Suppressor macrophage treated with lipopolysaccharide for 4 hours (primary cell): ENCODE results near the gene HDAC4.
"Not testable (repeated sequence)": the region's sequence is repeated elsewhere in the genome, so short reads cannot be mapped to it uniquely, and the experiment has no call there.

Experiments used
- DNase-seq: peaks from one replicate; pipeline ENCODE4 v3.0.0-alpha.2; 2020

The HDAC4 gene

DNA sequence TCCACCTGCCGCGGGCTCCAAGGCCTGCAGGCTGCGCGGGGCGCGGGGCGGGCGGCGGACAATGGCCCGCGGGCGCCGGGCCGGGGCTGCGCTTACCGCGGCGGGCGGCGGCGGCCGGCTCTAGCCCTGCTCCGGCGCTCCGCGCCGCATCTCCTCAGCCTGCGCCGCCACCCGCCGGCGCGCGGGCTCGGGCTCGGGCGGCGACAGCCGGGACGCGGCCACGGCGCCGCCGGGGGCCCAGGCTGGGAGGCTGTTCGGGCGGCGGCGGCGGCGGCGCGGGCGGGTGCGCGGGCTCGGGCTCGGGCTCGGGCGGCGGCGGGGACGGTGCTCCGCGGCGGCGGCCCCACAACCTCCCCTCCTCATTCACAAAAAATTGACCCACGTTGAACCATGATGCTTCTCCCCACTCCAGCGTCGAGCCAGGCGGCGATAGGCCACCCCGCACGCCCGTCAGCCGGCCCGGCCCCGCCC lies at the start of gene HDAC4:
TSS of gene HDAC4 (minus strand) at position 425 of the 471 bp plus-strand sequence. CDS start 48,321 bp downstream, outside the sequence.
- DNase-seq = no peak

DNA sequence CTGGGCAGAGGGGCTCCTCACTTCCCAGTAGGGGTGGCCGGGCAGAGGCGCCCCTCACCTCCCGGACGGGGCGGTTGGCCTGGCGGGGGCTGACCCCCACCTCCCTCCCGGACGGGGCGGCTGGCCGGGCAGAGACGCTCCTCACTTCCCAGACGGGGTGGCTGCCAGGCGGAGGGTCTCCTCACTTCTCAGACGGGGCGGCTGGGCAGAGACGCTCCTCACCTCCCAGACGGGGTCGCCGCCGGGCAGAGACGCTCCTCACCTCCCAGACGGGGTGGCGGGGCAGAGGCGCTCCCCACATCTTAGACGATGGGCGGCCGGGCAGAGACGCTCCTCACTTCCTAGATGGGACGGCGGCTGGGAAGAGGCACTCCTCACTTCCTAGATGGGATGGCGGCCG lies 48.6 kb upstream of the HDAC4 start:
- not testable (repeated sequence) for DNase-seq

DNA sequence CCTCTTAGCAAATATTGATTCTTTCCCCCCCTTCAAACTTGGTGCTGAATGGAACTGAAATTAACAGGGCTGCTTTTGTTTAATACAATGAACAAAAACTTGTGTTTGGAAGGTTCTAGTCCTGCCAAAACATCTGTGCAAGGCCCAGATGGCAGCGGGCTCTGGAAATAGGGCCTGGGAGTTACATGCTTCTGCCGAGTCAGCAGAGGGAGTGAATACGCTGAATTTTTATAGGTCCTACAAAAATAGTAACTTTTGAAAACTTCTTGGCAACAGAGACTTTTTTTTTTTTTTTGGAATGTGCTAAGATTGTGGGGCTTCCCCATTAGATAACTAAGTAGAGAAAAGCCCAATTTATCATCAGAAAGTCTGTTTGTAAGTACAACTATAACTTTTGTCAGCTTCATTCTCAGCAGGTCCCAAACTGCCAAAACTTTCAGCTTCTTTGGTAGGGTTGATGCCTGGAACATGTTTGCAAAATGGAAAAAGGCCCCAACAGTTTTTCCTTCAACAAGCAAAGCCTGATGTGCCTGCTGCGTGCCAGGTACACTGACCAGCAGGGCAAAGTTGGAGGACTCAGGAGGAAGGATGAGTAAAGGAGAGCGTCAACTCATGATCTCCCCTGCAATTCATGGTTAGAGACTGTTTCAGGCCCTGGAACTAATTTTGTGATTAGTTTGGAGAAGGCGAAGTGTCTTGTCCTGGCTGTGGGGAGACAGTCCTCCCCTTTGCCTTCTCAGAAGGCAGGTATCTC lies 45.1 kb upstream of the HDAC4 start:
- DNase-seq = no peak

DNA sequence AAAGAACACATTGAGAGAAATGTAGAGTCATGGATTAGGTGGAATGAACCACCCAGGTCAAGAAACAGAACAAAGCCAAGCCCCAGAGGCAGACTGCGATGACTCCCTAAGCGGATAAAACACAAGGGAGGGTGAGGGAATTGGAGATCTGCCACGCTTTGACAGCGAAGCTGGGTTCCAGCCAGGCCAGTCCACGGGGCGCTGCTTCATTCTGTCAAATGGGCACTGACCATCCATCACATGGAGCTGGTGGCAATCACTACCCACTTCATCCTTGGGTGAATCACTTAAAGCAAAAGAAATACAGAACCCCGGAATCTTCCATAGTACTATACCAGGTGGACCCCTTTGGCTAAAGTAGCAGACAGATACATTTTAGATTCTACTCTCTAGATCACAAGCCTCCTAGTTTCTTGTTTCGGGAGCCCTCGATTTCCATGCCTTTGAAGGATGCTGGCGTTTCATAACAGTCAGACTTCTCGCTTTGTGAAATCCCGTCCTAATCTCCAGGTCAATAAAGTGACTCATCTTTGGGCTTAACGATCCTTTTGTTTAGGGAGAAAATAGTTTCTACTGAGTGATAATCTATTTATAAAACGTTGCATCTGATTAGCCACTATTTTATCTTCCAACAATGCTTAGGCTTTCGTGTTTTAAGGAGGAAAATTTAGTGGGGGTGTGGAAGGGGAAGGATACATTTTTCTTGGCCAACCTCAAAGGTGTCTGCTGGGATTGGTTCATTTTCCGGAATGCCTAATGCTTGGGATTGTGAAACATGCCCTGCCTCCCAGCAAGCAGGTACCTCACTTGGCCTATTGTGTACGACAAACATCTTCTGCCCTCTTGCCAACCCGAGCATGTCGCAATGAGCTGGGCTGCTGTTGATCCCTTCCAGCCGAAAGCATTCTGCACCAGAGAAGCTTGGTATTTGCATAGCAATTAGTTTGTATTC lies 44.1 kb upstream of the HDAC4 start:
- no peak for DNase-seq

DNA sequence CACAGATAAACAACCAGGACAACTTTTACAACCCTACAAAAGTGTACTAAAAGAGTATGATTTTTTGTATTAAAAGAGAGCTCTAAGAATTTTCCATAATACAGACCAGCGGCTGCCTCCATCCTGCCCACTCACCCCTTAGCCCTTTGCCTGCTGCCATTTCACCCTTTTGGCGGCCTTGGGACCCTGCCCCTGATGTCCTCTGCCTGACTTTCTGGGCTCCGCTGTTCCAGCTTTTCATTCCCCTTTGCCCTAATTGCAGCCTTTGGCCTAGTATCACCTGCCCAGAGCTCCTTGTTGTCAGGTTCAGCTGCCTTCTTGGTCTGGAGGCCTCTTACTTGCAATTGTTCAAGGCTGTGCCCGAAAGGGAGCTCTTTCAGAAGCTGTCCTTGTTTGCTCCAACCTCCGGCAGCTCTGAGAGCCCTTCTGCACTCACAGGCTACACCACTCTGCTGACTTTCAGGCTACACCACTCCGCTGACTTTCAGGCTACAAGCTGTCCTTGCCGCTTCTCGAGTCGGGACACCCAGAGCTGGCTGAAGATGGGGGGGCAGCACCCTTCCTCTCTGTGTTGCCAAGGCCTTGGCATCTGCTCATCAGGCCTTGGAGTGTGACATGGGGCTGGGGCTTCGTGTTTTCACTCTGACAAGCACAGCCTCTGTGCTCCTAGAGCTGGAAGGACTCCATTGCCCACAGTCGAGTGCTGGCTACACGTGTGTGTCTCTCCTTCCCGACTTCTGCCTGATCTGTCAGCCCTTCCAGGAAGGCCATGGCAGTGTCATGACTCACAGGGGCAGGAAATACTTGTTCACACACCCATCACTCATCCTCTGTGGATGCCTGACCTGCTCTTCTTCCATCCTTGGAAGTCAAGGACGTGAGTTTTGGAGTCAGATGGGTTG lies 43.1 kb upstream of the HDAC4 start:
- DNase-seq = peak; percentile 39

DNA sequence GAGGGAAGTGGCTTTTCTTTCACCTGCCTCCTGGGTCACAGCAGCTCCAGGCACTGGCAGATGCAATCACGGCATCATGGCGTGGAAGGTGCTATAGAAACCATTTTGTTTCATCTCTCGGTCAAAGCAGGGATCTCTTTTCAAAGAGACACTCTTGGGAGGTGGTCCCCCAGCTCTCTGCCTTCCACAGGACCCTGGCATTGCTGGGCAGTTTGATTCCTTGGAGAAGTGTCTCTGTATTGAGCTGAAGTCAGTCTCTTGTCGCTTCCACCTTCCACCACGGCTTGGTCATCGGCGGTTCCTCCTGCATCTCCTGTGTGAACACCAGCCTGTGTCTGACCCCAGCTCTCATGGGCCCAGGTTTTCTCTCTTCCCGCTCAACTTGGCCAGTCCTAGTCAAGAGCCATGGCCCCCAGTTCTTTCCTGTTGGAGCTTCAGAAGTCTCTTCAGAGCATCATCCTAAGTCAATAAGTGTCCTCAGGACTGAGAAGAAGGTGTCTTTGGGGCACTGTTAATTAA lies 42.3 kb upstream of the HDAC4 start:
- no peak for DNase-seq

DNA sequence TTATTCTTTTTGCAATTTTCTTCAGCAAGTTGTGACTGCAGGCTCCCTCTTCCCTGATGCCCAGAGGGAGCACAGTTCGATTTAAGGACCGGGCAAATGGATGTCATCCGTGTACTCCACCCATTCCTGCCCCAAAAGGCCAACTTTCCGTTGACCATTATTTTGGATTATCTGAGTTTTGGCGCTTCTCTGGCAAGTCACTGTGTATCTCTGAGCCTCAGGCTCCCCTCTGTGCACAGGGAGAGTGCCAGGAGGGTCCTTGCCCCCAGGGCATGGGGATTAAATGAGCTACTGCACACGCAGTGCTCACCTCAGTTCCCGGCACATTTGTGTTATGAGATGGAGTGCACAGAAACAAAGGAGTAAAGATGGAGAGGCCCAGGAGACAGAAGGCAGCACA lies 41.4 kb upstream of the HDAC4 start:
- DNase-seq = no peak

DNA sequence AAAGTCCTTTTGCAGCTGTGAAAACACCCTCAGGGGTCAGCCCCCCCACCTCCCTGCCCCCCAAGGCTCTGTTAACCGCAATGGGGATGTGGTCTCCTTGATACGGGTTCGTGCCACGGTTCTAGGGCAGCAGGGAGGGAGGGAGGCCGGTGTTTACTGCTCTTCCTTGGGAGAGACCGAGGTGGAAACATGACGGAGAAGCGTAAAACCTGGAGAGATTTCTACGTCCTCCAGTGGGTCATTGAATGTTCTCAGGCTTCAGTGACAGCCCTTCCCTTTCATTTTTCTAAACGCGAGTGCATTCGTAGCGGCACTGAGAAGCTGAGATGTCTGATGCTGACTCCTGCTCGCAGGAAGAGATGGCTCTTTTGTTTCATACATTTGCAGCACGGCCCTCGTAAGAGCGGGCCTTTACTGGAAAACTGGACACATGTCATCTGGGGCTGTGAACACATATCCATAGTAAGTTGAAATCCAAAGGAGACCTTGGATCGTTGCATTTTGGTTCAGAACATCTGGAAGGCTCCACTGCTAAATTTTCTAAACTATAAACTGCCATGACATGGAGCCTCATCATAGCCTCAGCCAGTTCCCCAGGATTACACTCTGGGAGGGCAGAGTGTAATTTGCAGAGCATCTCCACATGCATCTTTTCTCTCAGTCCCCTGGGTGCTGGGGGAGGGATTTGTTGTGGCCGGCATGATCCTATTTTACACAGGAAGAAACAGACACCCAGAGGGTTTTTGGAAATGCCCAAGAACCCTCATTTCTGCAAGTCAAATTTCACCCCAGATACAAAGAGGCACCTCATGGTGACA lies 40.6 kb upstream of the HDAC4 start:
- no peak for DNase-seq

DNA sequence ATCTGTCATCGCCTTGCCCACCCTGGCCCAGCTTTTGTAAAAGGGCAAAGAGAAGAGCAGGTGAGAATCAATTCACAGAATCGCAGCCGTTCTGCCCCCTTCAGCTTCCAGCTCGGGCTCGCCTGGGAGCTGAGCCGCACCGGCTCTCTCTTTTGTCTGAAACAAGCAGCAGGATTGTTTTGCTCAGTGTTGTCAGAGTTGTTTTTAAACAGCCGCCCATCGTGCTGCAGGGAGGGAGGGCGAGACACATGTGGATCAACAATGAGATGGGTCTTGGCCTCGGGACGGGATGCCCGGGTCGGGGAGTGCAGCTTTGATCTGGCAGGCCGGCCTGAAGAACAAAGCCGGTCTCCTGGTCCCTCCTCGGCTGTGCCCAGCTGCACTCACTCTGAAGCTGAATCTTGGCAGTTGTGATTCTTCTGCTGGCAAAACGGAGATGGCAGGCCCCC lies 39.7 kb upstream of the HDAC4 start:
- no peak for DNase-seq

DNA sequence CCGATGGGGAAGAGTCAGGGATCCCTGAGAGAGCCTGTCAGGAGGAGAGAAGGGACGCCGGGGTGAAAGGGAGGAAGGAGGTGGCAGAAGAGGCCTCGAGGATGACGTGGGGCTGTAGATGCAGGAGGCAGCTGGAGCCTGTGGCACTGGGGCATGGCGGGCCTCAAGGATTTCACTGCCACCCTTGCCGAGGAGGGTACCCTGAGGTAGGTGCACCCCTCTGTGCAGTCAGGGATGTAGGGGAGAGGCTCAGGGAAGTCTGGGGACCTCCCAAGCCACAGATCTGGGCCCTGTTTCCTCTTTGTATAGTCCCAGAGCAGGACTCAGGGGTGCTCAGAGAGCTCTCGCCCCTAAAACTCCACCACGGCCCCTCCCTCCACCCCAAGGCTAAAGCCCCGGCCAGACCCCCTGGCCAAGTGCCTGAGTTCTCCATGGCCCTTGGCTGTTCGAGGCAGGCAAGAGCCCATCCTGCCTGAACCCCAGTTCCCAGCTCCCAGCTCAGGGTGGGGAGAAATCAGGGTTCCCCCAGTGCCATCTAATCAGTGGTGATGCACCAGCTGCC lies 39.0 kb upstream of the HDAC4 start:
- DNase-seq = no peak

DNA sequence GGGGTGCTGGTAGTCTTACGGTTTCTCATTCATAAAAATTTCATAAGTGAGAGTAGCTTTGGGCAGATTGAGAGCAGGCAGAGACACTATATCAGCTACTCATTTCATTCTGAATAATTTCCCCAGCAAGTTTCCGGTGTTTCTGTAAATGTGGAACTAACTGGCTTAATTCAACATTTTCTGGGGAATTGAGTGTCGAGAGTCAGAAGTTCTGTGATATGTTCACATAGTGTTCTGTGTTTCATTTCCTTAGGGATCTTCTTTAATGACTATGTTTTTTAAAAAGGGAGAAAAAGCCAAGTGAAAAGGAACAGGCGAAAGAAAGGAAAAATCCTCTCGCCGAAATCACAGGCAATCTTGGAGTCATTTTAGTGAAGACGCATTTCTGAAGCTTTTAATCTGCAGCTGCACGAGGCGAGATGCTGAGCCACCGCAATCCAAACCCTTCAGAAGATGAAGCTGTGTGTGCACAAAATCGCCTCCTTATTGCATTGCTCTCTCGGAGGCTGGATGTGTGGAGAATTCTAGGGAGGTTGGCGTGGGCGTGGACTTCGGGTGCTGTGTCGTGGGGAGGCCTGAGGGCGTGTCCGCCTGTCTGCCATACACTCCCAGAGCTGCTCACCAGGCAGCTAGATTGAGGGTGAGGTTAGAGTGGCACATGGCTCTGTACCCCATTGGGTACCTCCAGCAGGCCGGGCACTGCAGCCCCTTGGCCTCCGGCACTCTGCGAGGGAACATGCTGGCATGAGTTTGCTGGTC lies 38.4 kb upstream of the HDAC4 start:
- DNase-seq = peak; percentile 79

DNA sequence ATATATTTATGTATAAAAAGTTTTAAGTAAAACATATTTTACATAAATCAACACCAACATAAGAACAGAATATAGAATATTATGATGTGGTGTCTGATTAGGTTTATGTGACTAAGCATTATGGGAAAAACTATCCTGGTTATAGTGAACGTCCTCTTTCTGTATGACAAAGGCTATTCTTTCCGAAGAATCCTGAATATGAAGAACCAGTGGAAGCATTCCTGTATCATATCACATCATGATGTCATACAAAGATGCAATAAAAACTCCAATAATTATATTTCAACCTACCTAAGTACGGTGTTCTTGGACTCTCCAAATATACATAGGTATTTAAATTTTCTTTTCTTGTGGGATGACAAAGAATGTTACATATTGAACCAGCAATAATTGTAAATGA lies 37.5 kb upstream of the HDAC4 start:
- DNase-seq = peak; percentile 25

DNA sequence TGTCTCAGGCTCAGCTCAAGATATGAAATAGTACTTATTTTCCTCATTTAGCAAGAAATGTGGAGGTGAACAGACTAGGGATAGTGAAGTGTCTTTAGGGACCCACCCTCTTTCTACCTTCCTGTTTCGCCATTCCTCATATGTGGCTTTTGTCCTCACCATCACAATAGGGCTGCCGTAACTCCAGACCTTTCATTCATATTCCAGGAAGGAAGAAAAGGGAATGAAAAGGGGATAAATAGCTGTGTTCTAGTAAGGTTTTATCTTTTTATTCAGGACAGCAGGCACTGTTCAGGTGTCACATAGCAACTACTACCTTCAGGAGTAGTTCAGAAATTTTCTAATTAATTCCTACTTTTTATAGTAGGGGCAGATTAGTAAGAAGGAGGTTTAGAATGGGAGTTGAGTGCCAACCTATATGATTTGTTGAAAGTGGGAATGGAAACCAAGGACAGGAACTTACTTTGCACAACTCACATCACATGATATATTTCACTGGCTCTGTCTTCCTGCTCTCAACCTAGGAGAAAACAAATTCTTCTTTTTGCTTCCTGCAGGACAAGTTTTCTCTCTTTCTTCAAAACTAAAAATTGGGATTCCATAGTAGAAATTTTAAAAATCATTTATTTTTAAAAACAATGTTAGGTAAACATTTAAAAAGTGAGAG lies 36.0 kb upstream of the HDAC4 start:
- DNase-seq = peak; percentile 67

DNA sequence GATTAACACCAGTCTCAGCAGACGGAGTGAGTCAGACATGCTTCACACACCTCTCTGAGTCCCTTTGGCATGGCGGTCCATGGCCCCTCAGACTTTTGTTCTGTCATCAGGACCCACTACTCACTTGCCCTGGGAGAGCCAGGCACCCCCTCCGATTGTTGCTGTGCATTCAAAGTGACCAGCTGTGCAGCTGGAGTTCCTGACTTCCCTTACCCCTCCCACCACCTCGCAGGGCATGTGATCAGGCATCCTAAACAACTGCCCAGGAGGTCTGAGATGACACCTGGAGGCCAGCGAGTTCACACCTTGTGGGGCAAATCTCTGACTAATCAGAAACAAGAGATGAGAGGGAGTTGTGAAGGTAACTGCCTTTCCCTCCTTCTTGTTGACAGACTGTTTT lies 35.3 kb upstream of the HDAC4 start:
- no peak for DNase-seq

DNA sequence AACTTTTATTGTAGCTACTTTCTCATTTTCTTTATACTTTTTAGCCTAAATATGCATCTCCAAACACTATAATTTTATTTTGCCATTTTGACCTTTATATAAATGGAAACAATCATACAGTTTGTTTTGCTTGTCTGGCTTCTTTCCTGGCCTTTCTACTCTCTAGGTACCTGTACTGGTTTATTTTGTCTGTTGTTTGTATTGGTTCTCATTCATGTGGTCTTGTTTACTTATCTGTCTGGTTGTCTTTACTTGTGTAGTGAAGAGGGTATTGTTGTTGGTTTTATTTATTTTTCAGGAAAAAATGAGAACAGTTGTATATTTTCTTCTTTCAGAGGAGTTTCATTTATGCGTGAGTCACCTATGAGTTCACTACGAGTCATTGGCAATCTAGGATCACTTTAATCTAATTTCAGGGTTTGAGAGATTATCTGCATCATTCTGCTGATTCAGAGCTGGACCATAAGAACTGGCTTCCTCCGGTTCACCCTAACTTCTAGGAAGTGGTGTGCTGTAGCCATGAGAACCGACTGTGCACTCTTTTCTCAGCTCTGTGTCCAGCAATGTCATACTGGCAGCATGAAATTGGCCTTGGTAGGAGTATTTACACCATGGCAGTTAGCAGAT lies 33.1 kb upstream of the HDAC4 start:
- DNase-seq = peak; percentile 58

DNA sequence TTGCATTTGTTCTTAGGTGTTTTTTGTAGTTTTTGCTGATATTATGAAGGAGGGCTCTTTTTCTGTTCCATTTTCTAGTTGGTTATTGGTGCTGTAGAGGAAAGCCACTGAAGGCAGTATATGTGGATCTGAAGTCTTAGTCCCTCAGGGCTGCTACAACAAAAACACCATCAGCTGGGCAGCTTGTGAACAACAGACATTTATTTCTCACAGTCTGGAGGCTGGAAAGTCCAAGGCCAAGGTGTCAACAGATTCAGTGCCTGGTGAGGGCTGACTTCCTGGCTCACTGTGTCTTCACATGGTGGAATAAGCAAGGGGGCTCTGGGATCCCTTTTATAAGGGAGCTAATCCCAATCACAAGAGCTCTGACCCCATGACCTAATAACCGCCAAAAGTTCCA lies 31.4 kb upstream of the HDAC4 start:
- no peak for DNase-seq

DNA sequence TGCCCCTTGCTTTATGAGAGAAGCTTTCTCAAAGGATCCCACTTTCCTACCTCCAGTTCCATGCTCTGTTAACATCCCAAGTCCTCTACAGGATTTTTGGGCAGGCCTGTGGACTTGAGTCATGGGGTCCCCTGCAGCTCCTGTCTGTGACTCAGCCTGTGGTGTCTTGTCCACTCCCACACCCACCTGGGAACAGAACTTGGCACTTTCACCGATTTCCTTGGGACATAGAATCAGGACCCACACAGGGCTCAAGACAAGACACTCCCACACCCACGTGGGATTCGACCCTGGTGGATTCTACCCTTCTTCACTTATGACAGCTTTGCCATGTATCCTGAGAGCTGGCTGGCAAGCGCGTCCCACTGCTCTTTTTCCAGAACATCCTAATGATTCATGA lies 30.7 kb upstream of the HDAC4 start:
- DNase-seq = no peak

DNA sequence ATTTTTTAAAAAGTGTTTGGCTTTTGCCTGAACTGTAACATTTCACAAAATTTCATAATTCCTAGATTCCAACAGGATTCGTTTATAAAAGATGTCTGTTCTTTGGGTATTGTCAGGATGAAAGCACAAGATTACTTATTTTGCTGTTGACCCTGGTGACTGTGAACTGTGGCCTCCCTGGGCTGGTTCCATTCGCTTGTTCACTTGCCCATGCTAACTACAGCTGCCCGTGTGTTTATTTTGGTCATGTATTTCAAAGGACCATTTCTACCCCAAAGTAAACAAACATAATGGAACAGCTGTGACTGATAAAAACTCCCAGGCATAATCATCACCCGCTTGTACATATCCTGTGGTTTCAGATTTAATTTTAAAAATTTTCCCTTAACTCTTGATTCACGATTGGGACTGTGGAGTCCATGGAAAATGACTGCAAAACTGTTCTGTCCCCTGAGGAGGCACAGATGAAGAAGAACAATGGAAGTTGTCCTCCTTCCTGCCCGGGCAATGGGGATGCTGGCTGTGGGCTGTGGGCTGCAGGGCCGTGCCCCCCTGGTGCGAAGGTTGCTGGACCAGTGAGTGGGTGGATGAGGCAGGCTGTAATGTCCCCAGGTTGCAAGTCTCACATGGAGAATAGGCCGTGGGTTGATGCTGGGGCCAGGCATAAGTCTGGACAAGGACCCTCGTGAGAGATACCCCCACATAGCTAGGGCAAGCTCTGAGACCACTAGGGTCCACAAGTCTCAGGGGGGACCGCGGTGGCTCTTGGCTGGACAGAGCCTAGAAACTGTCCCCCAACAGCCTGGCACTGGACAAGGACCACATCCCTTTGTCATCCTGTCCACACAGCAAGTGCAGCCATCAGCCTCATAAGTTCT lies 28.9 kb upstream of the HDAC4 start:
- DNase-seq = no peak
